H9 (cell line): ENCODE results near the gene GLRA1. TPM values are rescaled to one million over a fixed set of nuclear protein-coding genes. Genes with fewer than 3 reads are reported as not detected.

Experiments used
- DNase-seq: peaks from one replicate; pipeline ENCODE4 v3.0.0-alpha.2; 2017
- H2AFZ ChIP-seq: one replicate; pipeline ENCODE4 v1.6.1; 2013; ENCODE audit warnings: mild to moderate bottlenecking, low read length, control low read depth, moderate library complexity
- H2AK5ac ChIP-seq: 2 replicates; pipeline ENCODE4 v1.6.1; 2013; ENCODE audit warnings: low read length, control low read depth, mixed read lengths; ENCODE audit not compliant: insufficient read length
- H2BK120ac ChIP-seq: one replicate; pipeline ENCODE4 v1.6.1; 2013; ENCODE audit warnings: low read depth, mild to moderate bottlenecking, low read length, control low read depth, inconsistent platforms; ENCODE audit not compliant: poor library complexity, severe bottlenecking
- H2BK12ac ChIP-seq: 2 replicates; pipeline ENCODE4 v1.6.1; 2013; ENCODE audit warnings: low read length, control low read depth, mixed read lengths, low read depth; ENCODE audit not compliant: insufficient read length
- H2BK15ac ChIP-seq: 2 replicates; pipeline ENCODE4 v1.6.1; 2013; ENCODE audit warnings: low read depth, low read length, control low read depth
- H2BK20ac ChIP-seq: one replicate; pipeline ENCODE4 v1.6.1; 2013; ENCODE audit warnings: low read depth, mild to moderate bottlenecking, low read length, control low read depth, inconsistent platforms; ENCODE audit not compliant: poor library complexity, severe bottlenecking
- H2BK5ac ChIP-seq: 2 replicates; pipeline ENCODE4 v1.6.1; 2013; ENCODE audit warnings: low read length, control low read depth, mixed read lengths; ENCODE audit not compliant: insufficient read length
- H3K14ac ChIP-seq: 2 replicates; pipeline ENCODE4 v1.6.1; 2013; ENCODE audit warnings: low read length, control low read depth; ENCODE audit not compliant: insufficient read depth
- H3K18ac ChIP-seq: 2 replicates; pipeline ENCODE4 v1.6.1; 2013; ENCODE audit warnings: low read depth, mild to moderate bottlenecking, mixed read lengths, low read length, control low read depth; ENCODE audit not compliant: insufficient read length
- H3K23ac ChIP-seq: 2 replicates; pipeline ENCODE4 v1.6.1; 2013; ENCODE audit warnings: low read length, control low read depth, mixed read lengths, low read depth; ENCODE audit not compliant: insufficient read length
- H3K23me2 ChIP-seq: 2 replicates; pipeline ENCODE4 v1.6.1; 2013; ENCODE audit warnings: low read depth, mild to moderate bottlenecking, mixed read lengths, low read length, control low read depth; ENCODE audit not compliant: insufficient read length, poor library complexity, severe bottlenecking
- H3K27ac ChIP-seq: 2 replicates; pipeline ENCODE4 v1.5.1; 2013; ENCODE audit warnings: low read length, control low read depth, mixed read lengths, low read depth; ENCODE audit not compliant: insufficient read length
- H3K27me3 ChIP-seq: 2 replicates; pipeline ENCODE4 v1.6.1; 2013; ENCODE audit warnings: low read length, control low read depth, inconsistent platforms; ENCODE audit not compliant: insufficient read depth
- H3K4ac ChIP-seq: 2 replicates; pipeline ENCODE4 v1.6.1; 2013; ENCODE audit warnings: low read depth, mild to moderate bottlenecking, control low read depth, inconsistent platforms, low read length, moderate library complexity
- H3K4me1 ChIP-seq: 2 replicates; pipeline ENCODE4 v1.6.1; 2013; ENCODE audit warnings: low read length, control low read depth, inconsistent platforms; ENCODE audit not compliant: insufficient read depth
- H3K4me2 ChIP-seq: 2 replicates; pipeline ENCODE4 v1.6.1; 2013; ENCODE audit warnings: low read length, control low read depth, mixed read lengths; ENCODE audit not compliant: insufficient read length, insufficient read depth
- H3K56ac ChIP-seq: 2 replicates; pipeline ENCODE4 v1.6.1; 2013; ENCODE audit warnings: low read depth, mild to moderate bottlenecking, mixed read lengths, low read length, control low read depth; ENCODE audit not compliant: insufficient read length
- H3K79me1 ChIP-seq: 2 replicates; pipeline ENCODE4 v1.6.1; 2013; ENCODE audit warnings: low read depth, mild to moderate bottlenecking, moderate library complexity, low read length, control low read depth, inconsistent platforms; ENCODE audit not compliant: insufficient read depth, poor library complexity, severe bottlenecking
- H3K79me2 ChIP-seq: 2 replicates; pipeline ENCODE4 v1.6.1; 2013; ENCODE audit warnings: low read length, control low read depth, inconsistent platforms; ENCODE audit not compliant: insufficient read depth
- H3K9ac ChIP-seq: 2 replicates; pipeline ENCODE4 v1.6.1; 2013; ENCODE audit warnings: low read length, control low read depth, mixed read lengths; ENCODE audit not compliant: insufficient read length; ENCODE audit errors: extremely low read depth
- H3K9me3 ChIP-seq: one replicate; pipeline ENCODE4 v1.6.1; 2013; ENCODE audit warnings: low read depth, low read length, inconsistent platforms; ENCODE audit not compliant: control insufficient read depth
- H3T11ph ChIP-seq: one replicate; pipeline ENCODE4 v1.6.1; 2013; ENCODE audit warnings: mild to moderate bottlenecking, low read length, control low read depth, inconsistent platforms
- H4K20me1 ChIP-seq: one replicate; pipeline ENCODE4 v1.6.1; 2013; ENCODE audit not compliant: control insufficient read depth, insufficient read length, insufficient read depth
- H4K5ac ChIP-seq: 2 replicates; pipeline ENCODE4 v1.6.1; 2013; ENCODE audit warnings: low read depth, mild to moderate bottlenecking, mixed read lengths, low read length, control low read depth; ENCODE audit not compliant: insufficient read length
- H4K8ac ChIP-seq: replicated peaks from 2 replicates; pipeline ENCODE4 v1.6.1; 2013; ENCODE audit warnings: low read length, control low read depth, mixed read lengths, low read depth; ENCODE audit not compliant: insufficient read length
- H4K91ac ChIP-seq: 2 replicates; pipeline ENCODE4 v1.6.1; 2013; ENCODE audit warnings: low read depth, mild to moderate bottlenecking, moderate library complexity, mixed read lengths, low read length, control low read depth; ENCODE audit not compliant: insufficient read length
- H3K27ac Mint-ChIP-seq, 3 experiments: 2 replicates in 2 of 3; 3 replicates in 1 of 3; pipeline ENCODE4 v1.8.0; 2020 to 2021; ENCODE audit warnings: mixed read lengths in 3 of 3, mild to moderate bottlenecking in 1 of 3, moderate library complexity in 1 of 3
- H3K27me3 Mint-ChIP-seq: 2 replicates; pipeline ENCODE4 v1.8.0; 2021; ENCODE audit warnings: low read depth, mild to moderate bottlenecking, moderate library complexity, mixed read lengths
- H3K36me3 Mint-ChIP-seq, 3 experiments: 2 replicates in 2 of 3; 3 replicates in 1 of 3; pipeline ENCODE4 v1.8.0; 2020 to 2021; ENCODE audit warnings: low read depth in 3 of 3, mixed read lengths in 3 of 3; ENCODE audit not compliant: insufficient read depth in 1 of 3
- H3K4me1 Mint-ChIP-seq, 2 experiments: 2 replicates each; pipeline ENCODE4 v1.8.0; 2020; ENCODE audit warnings: mixed read lengths in 2 of 2
- H3K4me3 Mint-ChIP-seq, 2 experiments: 2 replicates in 1 of 2; 3 replicates in 1 of 2; pipeline ENCODE4 v1.8.0; 2020 to 2021; ENCODE audit warnings: mild to moderate bottlenecking in 2 of 2, mixed read lengths in 2 of 2, moderate library complexity in 1 of 2
- H3K9me3 Mint-ChIP-seq, 2 experiments: 2 replicates in 1 of 2; 3 replicates in 1 of 2; pipeline ENCODE4 v1.8.0; 2020; ENCODE audit warnings: mild to moderate bottlenecking in 2 of 2, mixed read lengths in 2 of 2, moderate library complexity in 1 of 2
- CTCF ChIP-seq: fragments of 200-600 bp; sonication (generic); conservative IDR thresholded peaks from 3 replicates; pipeline ENCODE4 v1.8.0; 2021; ENCODE audit warnings: antibody characterized with exemption, mild to moderate bottlenecking
- total RNA-seq: library from RNA; stranded (reverse); gene quantifications from 2 replicates; pipeline ENCODE4 v1.2.1, GENCODE V29; 2021

Gene GLRA1
- total RNA-seq, 1 experiment from 2014 or later, result not detected

DNA sequence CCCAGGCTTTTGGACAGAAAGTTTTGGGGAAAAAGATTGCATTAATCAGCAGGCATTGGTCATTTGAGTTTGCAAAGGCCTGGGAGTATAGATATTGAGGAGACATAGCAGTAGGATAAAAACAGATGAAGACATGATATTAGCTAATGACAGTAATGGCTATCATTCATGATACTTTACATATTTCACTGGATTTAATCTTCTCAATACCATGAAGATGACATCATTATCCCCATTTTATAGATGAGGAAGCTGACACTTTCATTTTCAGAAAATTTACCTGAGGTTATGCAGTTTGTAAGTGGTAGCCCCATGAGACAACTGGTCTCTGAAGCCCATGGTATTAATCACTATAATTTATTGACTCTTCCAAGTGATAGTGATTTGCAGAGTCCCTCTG lies 23.0 kb downstream of the GLRA1 start:
- H3K14ac ChIP-seq, result no peak overlapping the region
- H2BK12ac ChIP-seq, result no peak overlapping the region
- no peaks in the 10 kb centered on the region for H3K23me2 ChIP-seq
- H3K27ac Mint-ChIP-seq, result no peak overlapping the region
- H3T11ph ChIP-seq, result no peak overlapping the region
- no peaks in the 10 kb centered on the region for H3K36me3 Mint-ChIP-seq
- H2BK15ac ChIP-seq, result no peak overlapping the region
- no peak overlapping the region for H2AK5ac ChIP-seq
- no peak overlapping the region for H2AFZ ChIP-seq
- DNase-seq, result no peak
- H2BK20ac ChIP-seq, result no peak overlapping the region
- H3K9ac ChIP-seq, result no peak overlapping the region
- no peak overlapping the region for H3K27ac ChIP-seq
- H4K5ac ChIP-seq, result no peak overlapping the region
- no peaks in the 10 kb centered on the region for H4K20me1 ChIP-seq
- H3K27me3 ChIP-seq, result peaks cover 59% of the 10 kb centered on the region
- no peak overlapping the region for H3K4me2 ChIP-seq
- TF ChIP-seq CTCF, result no peak
- no peak overlapping the region for H4K8ac ChIP-seq
- peaks cover 100% of the 10 kb centered on the region for H3K27me3 Mint-ChIP-seq
- peaks cover 20 to 23% of the 10 kb centered on the region in 2 experiments for H3K4me1 Mint-ChIP-seq
- H3K9me3 ChIP-seq, result no peaks in the 10 kb centered on the region
- H3K79me2 ChIP-seq, result no peaks in the 10 kb centered on the region
- no peaks in the 10 kb centered on the region for H3K79me1 ChIP-seq
- no peaks in the 10 kb centered on the region; a peak in 2 of 5 replicates for H3K9me3 Mint-ChIP-seq
- no peak overlapping the region for H3K56ac ChIP-seq
- H3K4me1 ChIP-seq, result peaks cover 2% of the 10 kb centered on the region
- H3K23ac ChIP-seq, result no peak overlapping the region
- no peak overlapping the region for H3K4me3 Mint-ChIP-seq
- H3K4ac ChIP-seq, result no peak overlapping the region
- H3K18ac ChIP-seq, result no peak overlapping the region
- no peak overlapping the region for H4K91ac ChIP-seq
- no peak overlapping the region for H2BK5ac ChIP-seq
- no peak overlapping the region for H2BK120ac ChIP-seq
